ENCODE results near the gene MCCC1.

- TF ChIP-seq CTCF (IDR thresholded peaks at IDR 0.05 in 2 of 3, conservative IDR thresholded peaks at IDR 0.05 in 1 of 3; ENCODE audit: borderline replicate concordance in 1 of 3, insufficient read depth in 1 of 3, low read depth in 2 of 3, low read length in 2 of 3) (no peak), SRF (IDR thresholded peaks at IDR 0.05; ENCODE audit: low read depth) (no peak), RAD21 (IDR thresholded peaks at IDR 0.05; ENCODE audit: low read depth) (no peak), EZH2 (IDR thresholded peaks at IDR 0.05) (no peak), REST (IDR thresholded peaks at IDR 0.05; ENCODE audit: low read depth) (no peak), SP1 (IDR thresholded peaks at IDR 0.05; ENCODE audit: low read depth) (no peak), POLR2AphosphoS5 (IDR thresholded peaks at IDR 0.05; ENCODE audit: low read depth, low read length) (no peak), ZNF274 (IDR thresholded peaks at IDR 0.05; ENCODE audit: low read depth, low read length) (no peak), POLR2A (IDR thresholded peaks at IDR 0.05; ENCODE audit: borderline replicate concordance, extremely low read depth, insufficient read depth, insufficient read length) (no peak), EZH2phosphoT487 (IDR thresholded peaks at IDR 0.05; ENCODE audit: borderline replicate concordance) (no peak), ATF3 (IDR thresholded peaks at IDR 0.05) (no peak), CEBPB (IDR thresholded peaks at IDR 0.05; ENCODE audit: low read depth) (no peak), EGR1 (IDR thresholded peaks at IDR 0.05; ENCODE audit: low read depth) (no peak), ZFX (IDR thresholded peaks at IDR 0.05) (no peak)
These were observed 28.4 kb downstream of the MCCC1 start for GRCh38 chr3:183070892-183071291.
